GM18507 (cell line): ENCODE results near the gene CCZ1B.
"Not testable (repeated sequence)": the region's sequence is repeated elsewhere in the genome, so short reads cannot be mapped to it uniquely, and the experiment has no call there.

Experiments used
- DNase-seq: peaks from one replicate; pipeline ENCODE4 v3.0.0; 2011; ENCODE audit warnings: low read depth; ENCODE audit not compliant: insufficient read length; ENCODE audit errors: extremely low spot score
- FAIRE-seq: peaks from 2 replicates; lab custom pipeline; 2011; peaks lifted over from hg19 to GRCh38; lab: Jason Lieb, UNC

The CCZ1B gene

GRCh38 chr7:6781581-6781980 lies 44.5 kb downstream of the CCZ1B start:
- not testable (repeated sequence) for DNase-seq, FAIRE-seq

- not testable (repeated sequence) for DNase-seq, FAIRE-seq
These were observed 64.9 kb downstream of the CCZ1B start for GRCh38 chr7:6761186-6761585.

- FAIRE-seq, DNase-seq: not testable (repeated sequence)
These were observed 72.1 kb downstream of the CCZ1B start, which contains the start of gene RSPH10B2 for GRCh38 chr7:6753964-6754363. Gene RSPH10B2 (plus strand): TSS chr7:6754103. CDS start chr7:6757678, 3,575 bp downstream.

DNA sequence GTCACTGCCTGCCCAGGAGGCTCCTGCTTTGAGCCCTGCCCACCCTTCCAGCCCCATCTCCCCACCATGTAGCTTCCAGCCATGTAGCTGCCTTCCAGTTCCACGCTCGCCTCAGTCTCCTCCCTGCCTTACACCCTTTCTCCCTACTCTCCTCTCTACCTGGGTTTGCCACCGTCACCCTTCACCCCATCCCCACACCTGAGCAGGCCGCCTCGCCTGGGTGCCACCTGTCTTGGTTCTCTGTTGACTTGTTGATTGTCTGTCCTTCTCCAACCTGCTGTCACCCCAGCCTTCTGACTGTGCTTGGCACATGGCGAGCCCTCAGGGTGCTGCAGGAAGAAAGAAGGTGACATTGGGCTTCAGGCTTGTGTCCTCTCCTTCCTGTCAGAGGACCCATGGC lies 75.9 kb downstream of the CCZ1B start:
- not testable (repeated sequence) for FAIRE-seq, DNase-seq

GRCh38 chr7:6749335-6749734 lies 76.7 kb downstream of the CCZ1B start:
- DNase-seq, FAIRE-seq: not testable (repeated sequence)
